Skeletal muscle cell (primary cell): ENCODE data around the gene CTXN3.

ENCODE experiments used
- DNase-seq: peaks from one replicate; pipeline ENCODE4 v3.0.0-alpha.2; 2010; ENCODE audit warnings: low read depth
- H3K4me3 ChIP-seq: 2 replicates; pipeline ENCODE4 v1.5.1; 2011; ENCODE audit warnings: low read depth, mild to moderate bottlenecking, control low read depth, low read length, moderate library complexity

The CTXN3 gene

DNA sequence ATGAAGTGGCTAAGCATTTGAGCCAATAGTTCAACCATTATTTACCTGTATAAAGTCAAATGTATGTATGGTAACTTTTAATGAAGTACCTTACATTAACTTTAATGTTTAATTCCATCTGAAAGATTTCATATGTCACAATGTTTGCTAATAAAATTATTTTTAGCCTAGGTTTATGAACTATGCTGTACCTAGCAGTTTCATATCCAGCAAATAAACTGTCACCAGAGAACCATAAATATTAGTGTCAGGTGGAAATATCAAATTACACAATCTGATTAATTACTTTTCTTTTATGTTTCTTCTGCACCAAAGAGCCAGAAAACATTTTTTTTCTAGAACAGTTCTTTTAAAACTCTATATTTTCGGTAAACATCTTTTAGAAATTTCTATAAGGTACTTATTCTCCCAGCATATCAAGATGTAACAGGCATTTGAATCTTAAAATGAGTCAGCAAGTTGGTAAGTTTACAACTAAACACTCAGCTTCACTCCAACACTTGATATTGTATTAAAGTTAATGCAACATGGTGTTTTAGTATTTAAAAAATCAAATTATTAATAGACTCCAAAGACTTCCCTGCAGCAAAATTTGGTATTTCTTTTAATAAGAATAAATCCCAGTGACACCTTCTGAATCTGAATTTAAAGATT is 45.8 kb downstream of the CTXN3 start:
- DNase-seq: no peak
- no peak overlapping the region for H3K4me3 ChIP-seq

DNA sequence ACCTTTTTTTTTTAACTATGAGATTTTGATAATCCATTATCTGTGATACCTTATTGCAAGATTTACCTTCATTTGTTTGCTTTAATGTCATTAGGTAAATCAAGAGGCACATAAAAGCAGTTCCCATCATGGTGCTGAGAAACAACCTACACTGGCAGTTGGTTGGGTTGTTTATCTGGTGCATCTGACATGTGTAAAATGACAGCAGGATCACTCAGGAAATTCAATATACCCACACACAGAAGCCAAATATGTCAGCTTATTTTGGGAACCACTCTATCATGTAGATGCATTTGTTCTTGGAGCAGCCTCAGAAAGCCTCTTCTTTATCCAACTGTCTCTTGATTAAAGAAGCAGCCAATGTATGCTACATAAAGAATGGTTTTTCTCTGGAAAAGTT is 46.5 kb downstream of the CTXN3 start:
- no peak for DNase-seq
- no peak overlapping the region for H3K4me3 ChIP-seq

DNA sequence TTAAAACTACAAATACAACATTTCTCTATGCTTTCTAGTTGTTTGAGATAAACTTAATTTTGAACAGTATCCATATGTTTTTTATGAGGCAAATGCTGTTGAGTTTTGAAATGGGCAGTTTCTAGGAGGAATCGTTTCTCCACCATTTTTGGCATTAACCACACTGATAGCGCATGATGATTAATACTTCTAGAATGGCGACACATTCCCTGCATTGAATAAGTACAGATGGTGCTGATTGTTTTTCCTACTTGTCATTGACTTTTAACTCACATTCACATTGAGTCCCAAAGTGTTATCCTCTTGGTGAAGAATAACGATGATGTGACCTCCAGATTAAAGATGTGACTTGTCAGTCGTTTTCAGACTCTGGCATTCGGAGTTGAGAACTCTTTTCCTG is 47.8 kb downstream of the CTXN3 start:
- peak; percentile 42 for DNase-seq
- H3K4me3 ChIP-seq: no peak overlapping the region

DNA sequence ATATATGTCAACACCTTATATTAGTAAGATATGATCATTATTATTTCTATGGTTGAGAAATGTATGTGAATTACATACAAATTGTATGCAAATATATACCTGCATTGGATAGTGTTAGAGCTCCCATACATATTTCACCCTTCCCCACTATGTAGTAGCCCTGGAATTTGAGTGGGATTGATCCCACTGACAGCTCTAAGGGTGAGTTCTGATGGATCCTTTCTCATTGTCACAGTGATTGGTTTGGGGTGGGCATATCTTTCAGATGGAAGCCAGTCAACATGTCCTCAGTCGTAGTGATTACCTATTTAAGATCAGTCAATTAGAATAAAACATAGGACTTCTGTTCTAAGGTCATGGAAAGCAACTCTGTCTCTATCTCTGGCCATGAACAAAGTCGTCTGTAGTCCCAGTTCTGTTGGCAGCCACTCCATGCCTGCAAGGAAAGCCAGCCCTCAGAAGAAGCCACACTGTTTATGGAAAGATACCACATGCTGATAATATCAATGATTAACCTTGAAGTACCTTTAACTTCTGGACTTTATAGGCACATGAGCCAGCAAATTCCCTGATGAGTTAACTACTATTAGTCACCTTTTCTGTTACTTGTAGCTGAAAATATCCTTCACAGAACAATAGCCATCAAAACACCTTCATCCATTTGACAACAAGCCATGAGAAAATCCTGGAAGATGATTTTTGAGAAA is 49.2 kb downstream of the CTXN3 start:
- no peak overlapping the region for H3K4me3 ChIP-seq
- DNase-seq: no peak

DNA sequence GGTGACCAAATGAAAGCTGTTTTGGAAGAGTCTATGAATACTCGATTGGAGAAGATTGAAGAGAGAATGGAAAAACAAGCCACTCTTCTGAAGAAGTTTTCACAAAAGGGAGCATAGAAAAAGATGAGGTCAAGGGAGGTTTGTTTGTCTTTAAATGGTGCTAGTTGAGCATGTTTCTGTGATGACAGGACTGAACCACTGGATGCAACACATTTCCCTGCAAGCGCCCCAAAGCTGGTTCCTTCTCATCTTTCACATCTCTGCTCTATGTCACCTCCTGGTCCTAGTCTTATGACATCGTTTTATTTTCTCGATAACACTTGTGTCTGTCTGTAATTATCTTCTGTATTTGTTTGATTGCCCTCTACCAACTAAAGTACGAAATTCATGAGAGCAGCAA is 50.5 kb downstream of the CTXN3 start:
- DNase-seq: no peak
- H3K4me3 ChIP-seq: no peak overlapping the region

DNA sequence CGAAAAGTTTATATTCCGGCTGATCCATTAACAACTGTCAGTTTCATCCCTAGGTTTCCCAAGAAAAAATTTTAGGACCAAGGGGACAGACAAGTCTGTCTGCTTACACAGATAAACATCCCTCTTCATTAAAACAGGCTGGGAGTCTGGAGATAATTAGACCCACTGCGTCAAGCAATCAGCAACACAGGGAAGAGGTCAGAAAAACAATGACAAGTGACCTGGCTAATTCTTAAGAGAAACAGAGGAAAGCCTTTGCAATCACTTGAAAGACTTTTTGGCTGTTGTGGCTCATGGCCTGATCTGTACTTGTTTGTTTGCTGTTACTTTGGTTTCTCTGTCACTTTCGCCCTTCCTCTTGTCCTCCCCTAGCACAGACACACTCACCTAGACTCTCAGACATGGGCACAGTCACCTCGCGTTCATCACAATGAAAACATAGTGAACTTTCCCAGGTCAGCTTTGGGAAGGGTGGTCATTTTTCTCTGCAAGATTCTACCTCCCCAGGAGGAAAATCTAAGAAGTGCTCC is 51.4 kb downstream of the CTXN3 start:
- DNase-seq: no peak

DNA sequence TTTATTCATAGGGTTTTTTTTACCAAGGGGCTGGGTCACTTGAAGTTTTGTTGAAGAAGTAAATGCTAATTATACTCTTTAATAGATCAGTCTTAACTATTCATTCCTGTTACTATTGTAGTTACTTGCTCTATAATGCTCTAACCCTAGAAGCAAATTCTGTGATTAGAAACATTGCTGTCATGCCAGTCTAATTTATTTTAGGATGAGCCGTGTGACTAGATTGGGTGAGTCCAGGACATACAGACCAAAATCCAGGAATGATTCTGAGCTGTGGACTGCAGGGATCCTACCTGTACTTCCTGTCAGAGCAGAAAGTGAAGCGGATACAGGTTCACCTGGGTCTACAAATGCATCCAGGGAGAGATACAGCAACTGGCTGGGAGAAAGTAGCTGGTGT is 53.6 kb downstream of the CTXN3 start:
- no peak overlapping the region for H3K4me3 ChIP-seq
- no peak for DNase-seq

More for the DNA sequence above, 51.4 kb downstream of the CTXN3 start:
- no peak overlapping the region for H3K4me3 ChIP-seq

DNA sequence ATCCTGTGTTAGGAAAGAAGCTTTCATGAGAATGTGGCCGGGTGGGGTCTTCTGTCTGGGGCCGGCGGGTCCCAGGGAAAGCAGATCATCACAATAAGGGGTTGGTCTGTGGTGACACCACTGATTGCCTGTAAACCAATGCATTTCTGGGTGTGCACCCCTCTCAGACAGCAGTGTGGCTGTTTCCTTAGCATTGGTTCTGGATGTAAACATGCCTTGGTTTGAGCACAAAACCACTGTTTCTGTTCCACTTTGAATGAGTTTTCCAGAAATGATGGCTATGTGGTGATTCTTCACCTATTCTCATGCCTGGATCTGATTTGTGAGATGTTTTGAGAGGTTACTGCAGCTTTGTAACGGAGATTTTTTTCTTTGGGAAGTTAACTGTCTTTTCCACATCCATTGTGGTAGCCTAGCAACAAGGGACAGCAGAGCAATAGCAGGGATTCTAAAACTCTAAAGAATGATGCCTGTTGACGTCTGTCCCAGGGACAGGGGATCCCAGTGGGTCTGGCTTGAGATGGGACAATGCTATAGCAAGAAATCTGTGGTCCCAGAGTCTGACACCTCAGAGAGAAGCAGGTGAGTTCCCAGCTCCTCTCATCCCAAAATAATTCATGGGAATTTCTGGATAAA is 54.2 kb downstream of the CTXN3 start, which contains the start of gene CCDC192:
Gene CCDC192, plus strand, starts transcription at position 466 of the 636 bp plus-strand sequence. Its CDS starts 55 bp downstream, at position 521.
- no peak within 1 kb of the TSS for H3K4me3 ChIP-seq
- DNase-seq: no peak

DNA sequence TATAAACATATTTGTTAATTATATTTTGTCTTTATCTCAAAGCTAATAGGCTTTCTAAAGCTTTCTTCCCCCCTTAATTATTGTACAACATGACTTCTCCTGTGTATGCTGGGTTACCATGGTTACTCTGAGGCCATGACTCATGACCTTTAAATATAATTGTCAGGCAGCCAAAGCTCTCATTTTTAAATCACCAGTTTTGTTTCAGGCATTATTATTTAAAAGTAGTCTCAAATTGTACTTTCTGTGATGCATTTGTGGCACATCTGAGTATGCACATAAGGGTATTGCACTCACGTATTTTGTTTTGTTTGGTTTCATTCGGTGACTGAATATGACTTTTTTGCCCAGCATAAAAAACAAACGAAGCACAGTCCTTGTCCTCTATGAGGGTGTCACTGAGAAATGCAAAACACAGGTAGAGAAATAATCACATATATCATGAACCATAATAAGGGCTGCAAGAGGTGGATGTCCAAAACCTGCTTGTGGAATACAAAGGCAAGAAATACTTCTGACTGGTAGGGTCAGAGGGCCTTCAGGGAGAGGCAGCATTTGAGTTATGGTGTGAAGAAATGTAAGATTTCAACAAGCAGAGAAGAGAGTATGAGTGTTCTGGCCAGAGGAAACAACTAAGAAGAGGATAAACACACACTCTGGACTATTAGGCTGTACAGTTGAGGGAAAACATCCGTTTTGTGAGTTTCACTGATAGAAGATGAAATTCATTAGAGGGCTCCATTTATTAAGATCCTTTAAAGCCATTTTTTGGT is 56.4 kb downstream of the CTXN3 start:
- DNase-seq: peak; percentile 48
- H3K4me3 ChIP-seq: no peak overlapping the region

DNA sequence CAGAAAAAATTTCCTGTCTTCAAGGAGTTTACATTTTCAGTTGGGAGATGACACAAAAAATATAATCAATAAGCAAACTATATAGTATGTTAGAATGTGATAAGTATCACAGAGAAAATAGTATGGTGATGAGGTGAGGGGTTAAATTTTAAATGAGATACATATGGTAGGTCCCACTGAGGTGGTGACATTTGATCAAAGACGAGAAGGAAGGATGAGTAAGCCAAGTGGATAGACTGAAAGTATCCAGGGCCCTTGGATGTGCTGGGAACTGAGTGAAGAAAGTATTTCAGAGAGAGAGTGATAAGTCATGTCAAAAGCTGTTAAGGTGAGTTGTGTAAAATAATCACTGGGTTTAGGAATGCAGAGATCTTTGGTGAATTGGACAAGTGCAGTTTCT is 57.8 kb downstream of the CTXN3 start:
- no peak overlapping the region for H3K4me3 ChIP-seq
- no peak for DNase-seq

DNA sequence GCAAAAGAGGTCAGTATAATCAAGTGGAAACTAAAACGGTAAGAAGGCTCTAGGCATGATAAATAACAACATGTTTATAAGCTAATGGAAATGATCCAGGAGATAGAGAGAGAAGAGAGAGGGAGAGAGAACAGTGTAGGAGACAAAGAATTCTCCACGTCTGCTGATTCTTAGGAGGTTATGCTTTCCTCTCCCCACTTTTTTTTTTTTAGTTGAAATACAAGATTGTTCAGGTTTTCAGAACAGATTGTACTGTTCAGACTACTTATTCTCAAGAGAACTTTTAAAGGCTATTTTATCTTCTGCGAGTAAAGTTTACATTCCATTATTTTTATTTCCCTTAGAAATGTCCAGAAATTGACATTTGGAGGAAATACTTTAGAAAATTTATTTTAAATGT is 58.3 kb downstream of the CTXN3 start:
- no peak for DNase-seq
- no peak overlapping the region for H3K4me3 ChIP-seq
